Natural killer cell treated with Interleukin-12 subunit alpha and Interleukin-12 subunit beta and Interleukin-15 and Interleukin-18, amount 100 ng/mL, for 72 hours (primary cell): ENCODE measurements around the gene HOPX. TPM values are rescaled to one million over a fixed set of nuclear protein-coding genes. Genes with fewer than 3 reads are reported as not detected.
"Not testable (repeated sequence)": the region's sequence is repeated elsewhere in the genome, so short reads cannot be mapped to it uniquely, and the experiment has no call there.

Experiments used
- ATAC-seq, 2 donors: fragments of 150-1000 bp; cut with Tn5 transposase in 1 of 2; sonication (Bioruptor Pico), chemical (Tn5 transposase) in 1 of 2; 2 replicates each; pipeline ENCODE4 v1.10.0; 2021
- DNase-seq: peaks from one replicate; pipeline ENCODE4 v3.0.0; 2022; ENCODE audit warnings: low spot score
- H3K27ac Mint-ChIP-seq, 2 donors: 1 replicate in 1 of 2; 2 replicates in 1 of 2; pipeline ENCODE4 v1.8.0; 2022; ENCODE audit warnings: mixed read lengths in 2 of 2, mild to moderate bottlenecking in 1 of 2, moderate library complexity in 1 of 2
- H3K27me3 Mint-ChIP-seq, 2 donors: 1 replicate in 1 of 2; 2 replicates in 1 of 2; pipeline ENCODE4 v1.8.0; 2022; ENCODE audit warnings: mixed read lengths in 2 of 2
- H3K36me3 Mint-ChIP-seq: one replicate; pipeline ENCODE4 v1.8.0; 2022; ENCODE audit warnings: mixed read lengths
- H3K4me1 Mint-ChIP-seq, 2 donors: 1 replicate in 1 of 2; 2 replicates in 1 of 2; pipeline ENCODE4 v1.8.0; 2022; ENCODE audit warnings: low read depth in 2 of 2, mixed read lengths in 2 of 2, mild to moderate bottlenecking in 1 of 2
- H3K4me3 Mint-ChIP-seq: one replicate; pipeline ENCODE4 v1.8.0; 2022; ENCODE audit warnings: mixed read lengths
- H3K9me3 Mint-ChIP-seq: 2 replicates; pipeline ENCODE4 v1.8.0; 2022; ENCODE audit warnings: mixed read lengths
- total RNA-seq, 2 donors: library from RNA; stranded (reverse); gene quantifications; one replicate each; pipeline ENCODE4 v1.2.3, GENCODE V29; 2022

Gene HOPX
- total RNA-seq, 2 donors from 2014 or later = 100 to 281 TPM

- Mint-ChIP-seq H3K27me3 (no peaks in the 10 kb centered on the region), H3K36me3 (no peaks in the 10 kb centered on the region), H3K4me1 (peaks cover 4 to 11% of the 10 kb centered on the region in 2 donors), H3K9me3 (no peaks in the 10 kb centered on the region), H3K27ac (no peak overlapping the region), H3K4me3 (no peak overlapping the region)
- DNase-seq (no peak), ATAC-seq (no peak)
Observed at GRCh38 chr4:56619816-56620215, 61.3 kb downstream of the HOPX start.

- Mint-ChIP-seq H3K27ac (no peak overlapping the region), H3K9me3 (no peaks in the 10 kb centered on the region), H3K36me3 (no peaks in the 10 kb centered on the region), H3K4me1 (peaks cover 4 to 11% of the 10 kb centered on the region in 2 donors), H3K27me3 (no peaks in the 10 kb centered on the region), H3K4me3 (no peak overlapping the region)
- DNase-seq (no peak), ATAC-seq (no peak)
Observed at GRCh38 chr4:56619160-56619559, 61.9 kb downstream of the HOPX start.

- no peak for DNase-seq
- Mint-ChIP-seq H3K27ac (no peak overlapping the region), H3K4me1 (peaks cover 4 to 11% of the 10 kb centered on the region in 2 donors), H3K36me3 (no peaks in the 10 kb centered on the region), H3K4me3 (no peak overlapping the region), H3K9me3 (no peaks in the 10 kb centered on the region), H3K27me3 (no peaks in the 10 kb centered on the region)
- ATAC-seq = no peak
Observed at GRCh38 chr4:56618734-56619133, 62.4 kb downstream of the HOPX start.

- Mint-ChIP-seq H3K36me3 (no peaks in the 10 kb centered on the region), H3K4me1 (peaks cover 4 to 8% of the 10 kb centered on the region in 2 donors), H3K9me3 (no peaks in the 10 kb centered on the region), H3K27me3 (peaks cover 0 to 11% of the 10 kb centered on the region in 2 donors), H3K27ac (peak overlapping the region in 1 of 2 donors; percentile 2), H3K4me3 (no peak overlapping the region)
- ATAC-seq (no peak), DNase-seq (no peak)
Observed at GRCh38 chr4:56613101-56613862, 67.8 kb downstream of the HOPX start.

GRCh38 chr4:56612282-56612681 is 68.8 kb downstream of the HOPX start:
- Mint-ChIP-seq H3K27me3 (peaks cover 0 to 11% of the 10 kb centered on the region in 2 donors), H3K4me3 (no peak overlapping the region), H3K9me3 (no peaks in the 10 kb centered on the region), H3K4me1 (peaks cover 0 to 8% of the 10 kb centered on the region in 2 donors), H3K27ac (no peak overlapping the region), H3K36me3 (no peaks in the 10 kb centered on the region)
- no peak for ATAC-seq
- no peak for DNase-seq

GRCh38 chr4:56611501-56611900 is 69.6 kb downstream of the HOPX start:
- ATAC-seq (no peak), DNase-seq (no peak)
- Mint-ChIP-seq H3K9me3 (no peaks in the 10 kb centered on the region), H3K27ac (no peak overlapping the region), H3K4me1 (peaks cover 0 to 8% of the 10 kb centered on the region in 2 donors), H3K36me3 (no peaks in the 10 kb centered on the region), H3K27me3 (peaks cover 0 to 18% of the 10 kb centered on the region in 2 donors), H3K4me3 (no peak overlapping the region)

GRCh38 chr4:56610170-56610569 is 70.9 kb downstream of the HOPX start:
- H3K27ac Mint-ChIP-seq, H3K4me1 Mint-ChIP-seq: not testable (repeated sequence)

GRCh38 chr4:56607926-56608325 is 73.2 kb downstream of the HOPX start:
- Mint-ChIP-seq H3K27ac (no peak overlapping the region), H3K4me3 (no peak overlapping the region), H3K36me3 (no peaks in the 10 kb centered on the region), H3K27me3 (peaks cover 0 to 25% of the 10 kb centered on the region in 2 donors), H3K4me1 (peaks cover 0 to 8% of the 10 kb centered on the region in 2 donors), H3K9me3 (no peaks in the 10 kb centered on the region)
- DNase-seq = no peak
- no peak for ATAC-seq

More at GRCh38 chr4:56610170-56610569, 70.9 kb downstream of the HOPX start:
- H3K27me3 Mint-ChIP-seq = peaks cover 0 to 25% of the 10 kb centered on the region in 2 donors
- H3K36me3 Mint-ChIP-seq, ATAC-seq, DNase-seq, H3K9me3 Mint-ChIP-seq, H3K4me3 Mint-ChIP-seq: not testable (repeated sequence)

GRCh38 chr4:56606385-56606784 is 74.7 kb downstream of the HOPX start:
- no peak for ATAC-seq
- Mint-ChIP-seq H3K27ac (no peak overlapping the region), H3K4me1 (peaks cover 0 to 3% of the 10 kb centered on the region in 2 donors), H3K27me3 (peaks cover 0 to 25% of the 10 kb centered on the region in 2 donors), H3K4me3 (no peak overlapping the region), H3K9me3 (no peaks in the 10 kb centered on the region), H3K36me3 (no peaks in the 10 kb centered on the region)
- DNase-seq = no peak

GRCh38 chr4:56605464-56605863 is 75.6 kb downstream of the HOPX start:
- H3K27me3 Mint-ChIP-seq = peaks cover 0 to 25% of the 10 kb centered on the region in 2 donors
- H3K4me3 Mint-ChIP-seq, H3K36me3 Mint-ChIP-seq, H3K4me1 Mint-ChIP-seq, H3K9me3 Mint-ChIP-seq, H3K27ac Mint-ChIP-seq, ATAC-seq, DNase-seq: not testable (repeated sequence)

GRCh38 chr4:56603297-56603696 is 77.8 kb downstream of the HOPX start:
- H3K27me3 Mint-ChIP-seq = peaks cover 0 to 14% of the 10 kb centered on the region in 2 donors
- H3K9me3 Mint-ChIP-seq = no peaks in the 10 kb centered on the region
- H3K27ac Mint-ChIP-seq = no peak overlapping the region
- no peaks in the 10 kb centered on the region for H3K36me3 Mint-ChIP-seq
- no peak for DNase-seq
- H3K4me1 Mint-ChIP-seq = peaks cover 0 to 2% of the 10 kb centered on the region in 2 donors
- no peak overlapping the region for H3K4me3 Mint-ChIP-seq
- no peak for ATAC-seq

Other genes with a start within 250 kb of the HOPX start
- 10 to 100 TPM; 31.2 to 52.9 TPM for gene PPAT, start 245.7 kb downstream of the HOPX start, total RNA-seq
- gene PAICS, start 245.0 kb downstream of the HOPX start, total RNA-seq = 100 to 1,000 TPM; 141 to 243 TPM
- 100 to 1,000 TPM; 145 to 150 TPM for gene SRP72, start 213.7 kb downstream of the HOPX start, total RNA-seq
- gene ARL9, start 175.5 kb downstream of the HOPX start, total RNA-seq = not detected
- not detected for gene SPINK2, start 140.4 kb upstream of the HOPX start, total RNA-seq
- 10 to 100 TPM; 34.9 to 39.8 TPM for gene REST, start 226.6 kb upstream of the HOPX start, total RNA-seq